HCT116 (cell line): ENCODE data around the gene NT5DC3. TPM values are rescaled to one million over a fixed set of nuclear protein-coding genes. Genes with fewer than 3 reads are reported as not detected.

Experiments
- ATAC-seq: fragments of 200-7000 bp; cut with Tn5 transposase; 2 replicates; pipeline ENCODE4 v1.9.1; 2020; ENCODE audit warnings: mild to moderate bottlenecking, moderate library complexity
- BruUV-seq: library from RNA; stranded (reverse); fragments of 400-500 nt; replicated peaks from 2 replicates; lab custom pipeline; 2021; lab: Mats Ljungman, UMichigan
- CTCF ChIA-PET: fragments of 300-600 bp; sonication (Branson Sonifier 250); formaldehyde crosslinking; loops from one replicate; lab custom pipeline; 2021; ENCODE audit warnings: antibody characterized with exemption; lab: Charles Lee
- POLR2A ChIA-PET: fragments of 300-600, 350-600 bp; sonication (Branson Sonifier 250); formaldehyde crosslinking; loops from one replicate; lab custom pipeline; 2021; ENCODE audit warnings: antibody characterized with exemption; lab: Charles Lee
- RAD21 ChIA-PET, 2 experiments: fragments of 300-600 bp; sonication (Branson Sonifier 250); formaldehyde crosslinking; loops; one replicate each; lab custom pipeline; 2023; ENCODE audit warnings: low total read pairs in 2 of 2; ENCODE audit not compliant: uncharacterized antibody in 2 of 2, unreplicated experiment in 2 of 2, low non-redundant PET in 1 of 2; lab: Charles Lee
- DNase-seq: peaks from one replicate; pipeline ENCODE4 v3.0.0-alpha.2; 2010; ENCODE audit warnings: low read depth, low spot score
- H2AFZ ChIP-seq: fragments of 200-600 bp; shearing (Covaris generic), sonication (generic); 2 replicates; pipeline ENCODE4 v1.6.1; 2017; ENCODE audit warnings: low read depth, mixed run types, mixed read lengths, antibody characterized with exemption, low read length; ENCODE audit not compliant: poor library complexity, severe bottlenecking
- H3K27ac ChIP-seq: 2 replicates; pipeline ENCODE4 v1.5.1; 2012; ENCODE audit warnings: low read depth, low read length
- H3K27me3 ChIP-seq: fragments of 200-600 bp; sonication (generic); 2 replicates; pipeline ENCODE4 v1.6.1; 2016; ENCODE audit warnings: mixed run types, low read length, mixed read lengths; ENCODE audit not compliant: insufficient read depth
- H3K36me3 ChIP-seq, 2 experiments: fragments of 200-500 bp in 1 of 2; fragments of 200-600 bp in 1 of 2; sonication (Bioruptor generic) in 1 of 2; sonication (generic) in 1 of 2; 2 replicates each; pipeline versions ENCODE4 v1.5.1 to v1.6.1; 2014 to 2016; ENCODE audit warnings: low read length in 2 of 2, inconsistent platforms in 1 of 2, mixed read lengths in 1 of 2, mixed run types in 1 of 2; ENCODE audit not compliant: insufficient read depth in 2 of 2, control insufficient read depth in 1 of 2
- H3K4me1 ChIP-seq, 2 experiments: fragments of 200-600 bp in 1 of 2; sonication (generic) in 1 of 2; 2 replicates each; pipeline versions ENCODE4 v1.5.1 to v1.6.1; 2012 to 2017; ENCODE audit warnings: low read length in 2 of 2, inconsistent platforms in 1 of 2, mild to moderate bottlenecking in 1 of 2, mixed read lengths in 1 of 2, mixed run types in 1 of 2, moderate library complexity in 1 of 2; ENCODE audit not compliant: insufficient read depth in 2 of 2, control insufficient read depth in 1 of 2
- H3K4me2 ChIP-seq: fragments of 200-600 bp; sonication (generic); 2 replicates; pipeline ENCODE4 v1.6.1; 2017; ENCODE audit warnings: mixed run types, low read length, mixed read lengths
- H3K4me3 ChIP-seq, 2 experiments: fragments of 200-600 bp in 1 of 2; sonication (generic) in 1 of 2; replicated peaks in 1 of 2; 2 replicates each; pipeline ENCODE4 v1.5.1; 2011 to 2016; ENCODE audit warnings: low read length in 2 of 2, control low read depth in 1 of 2, low read depth in 1 of 2, mild to moderate bottlenecking in 1 of 2, mixed read lengths in 1 of 2, mixed run types in 1 of 2
- H3K79me2 ChIP-seq: fragments of 200-600 bp; sonication (generic); 2 replicates; pipeline ENCODE4 v1.6.1; 2017; ENCODE audit warnings: mild to moderate bottlenecking, mixed run types, low read length, moderate library complexity, mixed read lengths; ENCODE audit not compliant: insufficient read depth
- H3K9ac ChIP-seq: fragments of 200-600 bp; sonication (generic); 2 replicates; pipeline ENCODE4 v1.6.1; 2016; ENCODE audit warnings: low read length, mixed read lengths
- H3K9me2 ChIP-seq: fragments of 200-600 bp; sonication (generic), shearing (Covaris generic); 2 replicates; pipeline ENCODE4 v1.6.1; 2017; ENCODE audit warnings: mixed run types, mild to moderate bottlenecking, moderate library complexity; ENCODE audit not compliant: insufficient read depth
- H3K9me3 ChIP-seq, 2 experiments: fragments of 200-500 bp in 1 of 2; fragments of 200-600 bp in 1 of 2; sonication (Bioruptor generic) in 1 of 2; sonication (generic) in 1 of 2; 2 replicates each; pipeline ENCODE4 v1.6.1; 2014 to 2017; ENCODE audit warnings: low read length in 2 of 2, mixed read lengths in 2 of 2, inconsistent platforms in 1 of 2, low read depth in 1 of 2, mild to moderate bottlenecking in 1 of 2, mixed run types in 1 of 2, moderate library complexity in 1 of 2; ENCODE audit not compliant: control insufficient read depth in 1 of 2, insufficient read depth in 1 of 2
- H4K20me1 ChIP-seq: fragments of 200-600 bp; sonication (generic), shearing (Covaris generic); 2 replicates; pipeline ENCODE4 v1.6.1; 2017; ENCODE audit warnings: mixed run types, mild to moderate bottlenecking, moderate library complexity; ENCODE audit not compliant: insufficient read depth
- ATF3 ChIP-seq: IDR thresholded peaks from 2 replicates; pipeline ENCODE4 v1.6.1; 2012
- CEBPB ChIP-seq: IDR thresholded peaks from 2 replicates; pipeline ENCODE4 v1.6.1; 2012; ENCODE audit warnings: low read depth
- ELF1 ChIP-seq: IDR thresholded peaks from 2 replicates; pipeline ENCODE4 v1.6.1; 2012; ENCODE audit warnings: low read depth, borderline replicate concordance
- EZH2 ChIP-seq: fragments of 200-600 bp; sonication (generic); IDR thresholded peaks from 2 replicates; pipeline ENCODE4 v1.6.1; 2017; ENCODE audit warnings: antibody characterized with exemption, mixed run types
- FOSL1 ChIP-seq: IDR thresholded peaks from 2 replicates; pipeline ENCODE4 v1.6.1; 2012; ENCODE audit warnings: low read depth
- JUND ChIP-seq: IDR thresholded peaks from 2 replicates; pipeline ENCODE4 v1.6.1; 2012
- POLR2A ChIP-seq: IDR thresholded peaks from 2 replicates; pipeline ENCODE4 v1.7.0; 2011; ENCODE audit warnings: borderline replicate concordance; ENCODE audit not compliant: insufficient read depth, insufficient read length; ENCODE audit errors: extremely low read depth
- POLR2AphosphoS5 ChIP-seq: IDR thresholded peaks from 2 replicates; pipeline ENCODE4 v1.6.1; 2011; ENCODE audit warnings: mild to moderate bottlenecking, low read depth, low read length, moderate library complexity
- RAD21 ChIP-seq: IDR thresholded peaks from 2 replicates; pipeline ENCODE4 v1.6.1; 2012; ENCODE audit warnings: low read depth, mild to moderate bottlenecking
- SIN3A ChIP-seq: IDR thresholded peaks from 2 replicates; pipeline ENCODE4 v1.6.1; 2012; ENCODE audit warnings: low read depth
- YY1 ChIP-seq: IDR thresholded peaks from 2 replicates; pipeline ENCODE4 v1.6.1; 2011; ENCODE audit warnings: low read length, low read depth, moderate library complexity, mild to moderate bottlenecking; ENCODE audit not compliant: insufficient replicate concordance; ENCODE audit errors: extremely low read depth
- ZBTB33 ChIP-seq: IDR thresholded peaks from 2 replicates; pipeline ENCODE4 v1.6.1; 2011; ENCODE audit warnings: mild to moderate bottlenecking, low read length, moderate library complexity; ENCODE audit not compliant: insufficient replicate concordance; ENCODE audit errors: extremely low read depth
- ZNF274 ChIP-seq: fragments of 200-500 bp; sonication (Bioruptor generic); IDR thresholded peaks from 2 replicates; pipeline ENCODE4 v1.6.1; 2014; ENCODE audit warnings: mild to moderate bottlenecking, low read depth, low read length, inconsistent platforms
- intact Hi-C: fragments of 100-400 bp; cut with micrococcal nuclease; formaldehyde crosslinking; loops from 2 replicates; pipeline ENCODE4 v1.10.0; 2022
- total RNA-seq: library from RNA; stranded (reverse); gene quantifications from one replicate; pipeline ENCODE4 v1.2.1, GENCODE V29; 2021; ENCODE audit not compliant: unreplicated experiment

NT5DC3 gene
- total RNA-seq, 1 experiment from 2014 or later, result 18.7 TPM

GRCh38 chr12:103832048-103832997 lies 8.7 kb downstream of the NT5DC3 start:
- ChIA-PET RAD21 (no interaction called here), CTCF (no interaction called here), POLR2A (no interaction called here)
- no peak overlapping the region for H3K4me3 ChIP-seq
- no TSS peak for BruUV-seq
- intact Hi-C loops, result no loop called here
- no peaks in the 10 kb centered on the region for H4K20me1 ChIP-seq
- no peaks in the 10 kb centered on the region for H3K9me2 ChIP-seq
- no peak for TF ChIP-seq ZNF274
- no peak for TF ChIP-seq ATF3
- TF ChIP-seq FOSL1, result no peak
- no peak for TF ChIP-seq YY1
- no peak for TF ChIP-seq POLR2AphosphoS5
- TF ChIP-seq SIN3A, result no peak
- TF ChIP-seq POLR2A, result no peak
- TF ChIP-seq JUND, result no peak
- no peak for TF ChIP-seq ELF1
- no peak for TF ChIP-seq CEBPB
- TF ChIP-seq ZBTB33, result no peak
- no peak for TF ChIP-seq EZH2
- TF ChIP-seq RAD21, result no peak
- H3K27ac ChIP-seq, result no peak overlapping the region
- H2AFZ ChIP-seq, result no peak overlapping the region
- ATAC-seq (no peak), DNase-seq (no peak)
- no peaks in the 10 kb centered on the region; a peak in 2 of 4 replicates for H3K4me1 ChIP-seq
- H3K4me2 ChIP-seq, result no peak overlapping the region
- H3K9me3 ChIP-seq, result 0 out of 4 replicates have a peak, but pooled peaks cover 0 to 4% of the 10 kb centered on the region in 2 experiments
- H3K9ac ChIP-seq, result no peak overlapping the region
- H3K36me3 ChIP-seq, result no peaks in the 10 kb centered on the region
- H3K27me3 ChIP-seq, result no peaks in the 10 kb centered on the region
- peaks cover 90% of the 10 kb centered on the region for H3K79me2 ChIP-seq
